Trophoblast cell (in vitro differentiated cells and primary cell): ENCODE results near the gene USP6NL.

Experiments used
- DNase-seq, 2 donors: peaks; one replicate each; pipeline ENCODE4 v3.0.0-alpha.2; 2016
- H2AFZ ChIP-seq: 2 replicates; pipeline ENCODE4 v1.6.1; 2013; ENCODE audit warnings: low read length, moderate library complexity, mild to moderate bottlenecking; ENCODE audit not compliant: insufficient read depth, poor library complexity
- H2AK5ac ChIP-seq: 2 replicates; pipeline ENCODE4 v1.6.1; 2013; ENCODE audit warnings: mild to moderate bottlenecking, low read length
- H2BK120ac ChIP-seq: 2 replicates; pipeline ENCODE4 v1.6.1; 2013; ENCODE audit warnings: low read length, mild to moderate bottlenecking, moderate library complexity; ENCODE audit not compliant: insufficient read depth, poor library complexity
- H2BK12ac ChIP-seq: 2 replicates; pipeline ENCODE4 v1.6.1; 2013; ENCODE audit warnings: mild to moderate bottlenecking, low read length, moderate library complexity
- H2BK5ac ChIP-seq: 2 replicates; pipeline ENCODE4 v1.6.1; 2013; ENCODE audit warnings: low read length, low read depth, moderate library complexity, mild to moderate bottlenecking; ENCODE audit not compliant: poor library complexity
- H3K14ac ChIP-seq: 2 replicates; pipeline ENCODE4 v1.6.1; 2013; ENCODE audit warnings: mild to moderate bottlenecking, low read length
- H3K18ac ChIP-seq: 2 replicates; pipeline ENCODE4 v1.6.1; 2013; ENCODE audit warnings: mild to moderate bottlenecking, low read length
- H3K23ac ChIP-seq: 2 replicates; pipeline ENCODE4 v1.6.1; 2013; ENCODE audit warnings: low read length
- H3K27ac ChIP-seq: 2 replicates; pipeline ENCODE4 v1.5.1; 2013; ENCODE audit warnings: low read depth, mild to moderate bottlenecking, inconsistent platforms, low read length, moderate library complexity
- H3K27me3 ChIP-seq: 2 replicates; pipeline ENCODE4 v1.6.1; 2013; ENCODE audit warnings: inconsistent platforms, mild to moderate bottlenecking, low read length, moderate library complexity; ENCODE audit not compliant: insufficient read depth
- H3K36me3 ChIP-seq, 2 experiments: 1 replicate in 1 of 2; 2 replicates in 1 of 2; pipeline ENCODE4 v1.6.1; 2013; ENCODE audit warnings: low read length in 2 of 2, mild to moderate bottlenecking in 2 of 2, moderate library complexity in 1 of 2; ENCODE audit not compliant: insufficient read depth in 2 of 2, control insufficient read depth in 1 of 2
- H3K4ac ChIP-seq: 2 replicates; pipeline ENCODE4 v1.6.1; 2013; ENCODE audit warnings: low read depth, mild to moderate bottlenecking, low read length, moderate library complexity
- H3K4me1 ChIP-seq, 2 experiments: 1 replicate in 1 of 2; 2 replicates in 1 of 2; pipeline ENCODE4 v1.6.1; 2013; ENCODE audit warnings: low read length in 2 of 2, mild to moderate bottlenecking in 2 of 2, moderate library complexity in 1 of 2; ENCODE audit not compliant: insufficient read depth in 2 of 2, control insufficient read depth in 1 of 2
- H3K4me2 ChIP-seq: 2 replicates; pipeline ENCODE4 v1.6.1; 2013; ENCODE audit warnings: inconsistent platforms, mild to moderate bottlenecking, low read length, moderate library complexity
- H3K4me3 ChIP-seq: 2 replicates; pipeline ENCODE4 v1.5.1; 2013; ENCODE audit warnings: mild to moderate bottlenecking, low read depth, low read length, inconsistent platforms
- H3K79me1 ChIP-seq: one replicate; pipeline ENCODE4 v1.6.1; 2013; ENCODE audit warnings: low read length
- H3K79me2 ChIP-seq: 2 replicates; pipeline ENCODE4 v1.6.1; 2013; ENCODE audit warnings: low read length, mild to moderate bottlenecking; ENCODE audit not compliant: control insufficient read depth, insufficient read depth, poor library complexity
- H3K9ac ChIP-seq: 2 replicates; pipeline ENCODE4 v1.6.1; 2013; ENCODE audit warnings: mild to moderate bottlenecking, low read length
- H3K9me3 ChIP-seq: 2 replicates; pipeline ENCODE4 v1.6.1; 2013; ENCODE audit warnings: low read depth, mild to moderate bottlenecking, control low read depth, inconsistent platforms, low read length; ENCODE audit not compliant: insufficient read depth
- H4K12ac ChIP-seq: 2 replicates; pipeline ENCODE4 v1.6.1; 2013; ENCODE audit warnings: low read depth, mild to moderate bottlenecking, low read length, moderate library complexity
- H4K8ac ChIP-seq: 2 replicates; pipeline ENCODE4 v1.6.1; 2013; ENCODE audit warnings: low read depth, mild to moderate bottlenecking, low read length, moderate library complexity
- H4K91ac ChIP-seq: one replicate; pipeline ENCODE4 v1.6.1; 2013; ENCODE audit warnings: low read depth, mild to moderate bottlenecking, low read length, moderate library complexity
- WGBS: extraction: QIAGEN DNeasy Blood & Tissue Kit; methylation state at CpG from one replicate; pipeline ENCODE4 v1.1.7; 2013; ENCODE audit warnings: missing lambda C conversion rate; ENCODE audit not compliant: insufficient read length, insufficient coverage; ENCODE audit errors: extremely low coverage; 5-methylcytosine and 5-hydroxymethylcytosine counted together

Gene USP6NL

DNA sequence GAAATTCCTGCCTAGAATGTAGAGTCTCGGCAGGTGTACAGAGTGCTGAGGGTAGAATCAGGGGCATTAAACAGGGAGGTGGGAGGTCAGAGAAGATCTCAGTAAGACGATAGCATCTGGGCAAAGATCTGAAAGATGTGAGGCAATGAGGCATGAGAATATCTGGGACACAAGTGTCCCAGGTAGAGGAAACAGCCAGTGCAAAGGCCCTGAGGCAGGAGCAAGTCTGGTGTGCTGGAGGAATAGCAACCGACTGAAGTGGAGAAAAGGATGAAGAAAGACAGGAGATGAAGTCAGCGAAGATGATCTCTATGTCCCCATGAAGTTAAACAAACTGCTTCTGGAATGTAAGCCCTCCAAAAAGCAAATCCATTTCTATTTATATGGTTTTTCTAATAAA, 84.4 kb downstream of the USP6NL start:
- Histone ChIP-seq H3K18ac (no peak overlapping the region), H3K4me2 (no peak overlapping the region), H3K23ac (no peak overlapping the region), H3K27me3 (no peaks in the 10 kb centered on the region), H3K4me1 (no peaks in the 10 kb centered on the region), H2BK12ac (no peak overlapping the region), H3K27ac (no peak overlapping the region), H3K79me2 (no peaks in the 10 kb centered on the region), H3K9me3 (no peaks in the 10 kb centered on the region), H4K91ac (no peak overlapping the region), H2BK5ac (no peak overlapping the region), H4K8ac (no peak overlapping the region), H2AK5ac (no peak overlapping the region), H3K4ac (no peak overlapping the region), H3K36me3 (peaks cover 0 to 5% of the 10 kb centered on the region in 2 experiments), H3K14ac (no peak overlapping the region), H3K79me1 (no peaks in the 10 kb centered on the region), H3K9ac (no peak overlapping the region), H2AFZ (no peak overlapping the region), H2BK120ac (no peak overlapping the region), H4K12ac (no peak overlapping the region), H3K4me3 (no peak overlapping the region)
- no CpG with 5 or more reads among the region's 4 CpGs for WGBS
- no peak for DNase-seq

DNA sequence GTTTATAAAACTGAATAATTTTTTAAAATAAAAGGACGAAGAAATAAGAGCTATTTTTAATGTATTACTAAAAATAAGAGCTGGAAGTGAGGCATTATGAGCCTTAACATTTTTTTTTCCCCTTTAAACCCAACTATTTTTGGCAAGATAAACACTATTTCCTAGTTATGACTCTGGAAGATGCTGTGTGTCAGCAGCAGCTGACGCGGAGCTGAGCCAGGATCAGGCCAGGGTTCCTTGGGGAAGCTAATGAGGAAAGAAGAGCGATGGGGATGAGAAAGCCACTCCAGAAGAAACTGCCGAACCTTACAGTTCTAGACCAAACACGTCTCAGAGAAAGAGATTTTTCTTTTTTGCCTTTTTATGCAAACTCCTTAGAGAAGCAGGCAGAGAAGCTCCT, 85.9 kb downstream of the USP6NL start:
- Histone ChIP-seq H2AK5ac (no peak overlapping the region), H3K36me3 (peaks cover 0 to 5% of the 10 kb centered on the region in 2 experiments), H3K4me2 (no peak overlapping the region), H3K23ac (no peak overlapping the region), H3K9me3 (no peaks in the 10 kb centered on the region), H2BK120ac (no peak overlapping the region), H3K9ac (no peak overlapping the region), H2BK5ac (no peak overlapping the region), H3K79me1 (no peaks in the 10 kb centered on the region), H3K18ac (no peak overlapping the region), H3K27ac (no peak overlapping the region), H3K4ac (no peak overlapping the region), H3K79me2 (no peaks in the 10 kb centered on the region), H3K4me1 (no peaks in the 10 kb centered on the region), H4K12ac (no peak overlapping the region), H3K27me3 (no peaks in the 10 kb centered on the region), H2AFZ (no peak overlapping the region), H4K91ac (no peak overlapping the region), H4K8ac (no peak overlapping the region), H3K4me3 (no peak overlapping the region), H2BK12ac (no peak overlapping the region), H3K14ac (no peak overlapping the region)
- WGBS = no CpG with 5 or more reads among the region's 6 CpGs
- no peak for DNase-seq

DNA sequence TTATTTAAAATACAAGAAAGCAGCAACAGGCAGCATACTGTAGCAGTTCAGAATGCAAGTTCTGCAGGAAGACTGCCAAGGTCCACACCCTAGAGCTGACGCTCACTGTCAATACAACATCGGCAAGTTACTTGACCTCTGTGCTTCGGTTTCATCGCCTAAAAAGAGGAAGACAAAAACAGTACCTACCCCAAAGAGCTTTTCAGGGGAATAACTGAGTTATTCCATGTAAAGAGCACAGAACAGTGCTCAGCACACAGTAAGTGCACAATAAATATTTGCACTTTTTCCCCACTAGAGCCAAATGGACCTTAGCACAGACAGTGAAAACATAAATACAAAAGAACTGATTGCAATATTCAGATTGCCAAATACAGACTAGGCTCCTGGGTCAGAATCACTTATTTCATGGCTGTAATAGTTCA, 88.6 kb downstream of the USP6NL start:
- H2AK5ac ChIP-seq = no peak overlapping the region
- H3K27ac ChIP-seq = no peak overlapping the region
- DNase-seq = no peak
- H3K23ac ChIP-seq = no peak overlapping the region
- H3K79me2 ChIP-seq = no peaks in the 10 kb centered on the region
- no peaks in the 10 kb centered on the region for H3K27me3 ChIP-seq
- H3K4me1 ChIP-seq = no peaks in the 10 kb centered on the region
- no peak overlapping the region for H2AFZ ChIP-seq
- no peak overlapping the region for H3K9ac ChIP-seq
- H3K79me1 ChIP-seq = no peaks in the 10 kb centered on the region
- no peak overlapping the region for H4K8ac ChIP-seq
- no peak overlapping the region for H3K18ac ChIP-seq
- H3K4me3 ChIP-seq = no peak overlapping the region
- H2BK12ac ChIP-seq = no peak overlapping the region
- no CpG with 5 or more reads among the region's 4 CpGs for WGBS
- H3K4ac ChIP-seq = no peak overlapping the region
- H3K36me3 ChIP-seq = peaks cover 1 to 8% of the 10 kb centered on the region in 2 experiments
- no peaks in the 10 kb centered on the region for H3K9me3 ChIP-seq
- no peak overlapping the region for H2BK5ac ChIP-seq
- H4K12ac ChIP-seq = no peak overlapping the region
- H3K14ac ChIP-seq = no peak overlapping the region
- H3K4me2 ChIP-seq = no peak overlapping the region
- H4K91ac ChIP-seq = no peak overlapping the region
- no peak overlapping the region for H2BK120ac ChIP-seq

DNA sequence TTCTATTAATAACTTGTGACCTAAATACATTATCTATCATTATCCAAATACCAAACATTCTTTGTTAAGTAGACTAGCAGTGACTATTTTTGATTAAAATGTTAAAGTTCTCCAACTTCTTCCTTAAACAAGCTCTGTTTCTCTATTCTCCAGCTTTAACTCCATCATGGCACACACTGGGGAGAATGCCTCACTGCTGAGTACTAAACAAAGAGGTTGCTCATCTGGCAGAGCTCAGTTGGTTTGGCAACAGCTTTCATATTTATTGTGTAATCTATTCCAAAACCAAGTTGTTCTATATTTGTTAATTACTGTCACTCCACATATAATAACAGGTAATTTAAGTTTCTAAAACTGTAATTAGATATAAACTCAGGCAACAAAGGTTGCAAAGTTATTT, 89.6 kb downstream of the USP6NL start:
- Histone ChIP-seq H3K4me1 (no peaks in the 10 kb centered on the region), H3K9ac (no peak overlapping the region), H2BK5ac (no peak overlapping the region), H2AFZ (no peak overlapping the region), H3K23ac (no peak overlapping the region), H3K27ac (no peak overlapping the region), H3K18ac (no peak overlapping the region), H3K9me3 (no peaks in the 10 kb centered on the region), H4K12ac (no peak overlapping the region), H2BK12ac (no peak overlapping the region), H3K36me3 (peaks cover 1 to 5% of the 10 kb centered on the region in 2 experiments), H3K4me2 (no peak overlapping the region), H3K4me3 (no peak overlapping the region), H3K79me1 (no peaks in the 10 kb centered on the region), H2AK5ac (no peak overlapping the region), H4K91ac (no peak overlapping the region), H3K79me2 (no peaks in the 10 kb centered on the region), H3K4ac (no peak overlapping the region), H4K8ac (no peak overlapping the region), H3K27me3 (no peaks in the 10 kb centered on the region), H3K14ac (no peak overlapping the region), H2BK120ac (no peak overlapping the region)
- no peak for DNase-seq
